DND-41 (cell line): ENCODE measurements around the gene PADI3.

ENCODE experiments used
- EZH2 ChIP-seq: IDR thresholded peaks from 3 replicates; pipeline ENCODE4 v1.6.1; 2012; ENCODE audit warnings: borderline replicate concordance, low read depth, mild to moderate bottlenecking, moderate library complexity, low read length, inconsistent platforms; ENCODE audit not compliant: severe bottlenecking
- TF ChIP-seq, protein P1 (sequence below): IDR thresholded peaks from 2 replicates; pipeline ENCODE4 v1.5.1; 2012; ENCODE audit warnings: borderline replicate concordance, low read length, moderate library complexity, mild to moderate bottlenecking; ENCODE audit not compliant: poor library complexity, severe bottlenecking; ENCODE audit errors: extremely low read depth

DNA sequence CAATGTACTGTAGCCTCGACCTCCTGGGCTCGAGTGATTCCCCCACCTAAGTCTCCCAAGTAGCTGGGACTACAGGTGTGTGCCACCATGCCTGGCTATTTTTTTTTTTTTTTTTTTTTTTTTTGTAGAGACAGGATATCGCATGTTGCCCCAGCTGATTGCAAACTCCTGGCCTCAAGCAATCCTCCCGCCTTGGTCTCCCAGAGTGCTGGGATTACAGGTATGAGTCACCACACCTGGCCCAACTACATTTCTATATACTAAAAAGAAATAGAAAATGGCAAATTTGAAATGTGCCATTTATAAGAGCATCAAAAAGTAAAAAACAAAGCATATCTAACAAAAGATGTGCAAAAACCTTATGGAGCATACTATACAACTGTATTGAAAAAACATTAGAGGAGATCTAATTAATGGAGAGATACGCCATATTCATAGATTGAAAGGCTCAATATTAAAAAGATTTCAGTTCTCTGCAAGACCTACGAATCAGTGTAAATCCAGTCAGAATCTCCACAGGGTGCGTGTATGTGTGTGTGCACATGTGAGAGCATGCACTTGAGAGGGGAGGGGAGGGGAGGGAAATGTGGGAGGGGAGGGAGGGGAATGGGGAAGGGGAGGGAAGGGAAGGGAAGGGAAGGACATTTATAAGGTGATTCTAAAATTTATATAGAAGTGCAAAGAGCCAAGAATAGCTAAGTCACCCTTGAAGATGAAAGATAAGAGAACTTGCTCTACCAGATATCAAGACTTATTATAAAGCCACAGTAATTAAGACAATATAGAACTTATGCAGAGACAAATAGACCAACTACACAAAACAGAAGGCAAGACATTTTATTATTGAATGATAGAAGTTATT, 43.6 kb downstream of the PADI3 start:
- TF ChIP-seq, protein P1, sequence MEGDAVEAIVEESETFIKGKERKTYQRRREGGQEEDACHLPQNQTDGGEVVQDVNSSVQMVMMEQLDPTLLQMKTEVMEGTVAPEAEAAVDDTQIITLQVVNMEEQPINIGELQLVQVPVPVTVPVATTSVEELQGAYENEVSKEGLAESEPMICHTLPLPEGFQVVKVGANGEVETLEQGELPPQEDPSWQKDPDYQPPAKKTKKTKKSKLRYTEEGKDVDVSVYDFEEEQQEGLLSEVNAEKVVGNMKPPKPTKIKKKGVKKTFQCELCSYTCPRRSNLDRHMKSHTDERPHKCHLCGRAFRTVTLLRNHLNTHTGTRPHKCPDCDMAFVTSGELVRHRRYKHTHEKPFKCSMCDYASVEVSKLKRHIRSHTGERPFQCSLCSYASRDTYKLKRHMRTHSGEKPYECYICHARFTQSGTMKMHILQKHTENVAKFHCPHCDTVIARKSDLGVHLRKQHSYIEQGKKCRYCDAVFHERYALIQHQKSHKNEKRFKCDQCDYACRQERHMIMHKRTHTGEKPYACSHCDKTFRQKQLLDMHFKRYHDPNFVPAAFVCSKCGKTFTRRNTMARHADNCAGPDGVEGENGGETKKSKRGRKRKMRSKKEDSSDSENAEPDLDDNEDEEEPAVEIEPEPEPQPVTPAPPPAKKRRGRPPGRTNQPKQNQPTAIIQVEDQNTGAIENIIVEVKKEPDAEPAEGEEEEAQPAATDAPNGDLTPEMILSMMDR = no peak
- no peak for TF ChIP-seq EZH2
